GM12864 (cell line): Measurements from ENCODE around the gene CLEC4D.

ENCODE experiments used
- DNase-seq: peaks from one replicate; pipeline ENCODE4 v3.0.0-alpha.2; 2011; ENCODE audit warnings: low read depth
- H3K4me3 ChIP-seq: 2 replicates; pipeline ENCODE4 v1.5.1; 2011; ENCODE audit warnings: mild to moderate bottlenecking, low read depth, low read length, control low read depth
- TF ChIP-seq, protein P1 (sequence below): IDR thresholded peaks from 2 replicates; pipeline ENCODE4 v1.5.1; 2011; ENCODE audit warnings: low read depth, mild to moderate bottlenecking, moderate library complexity, low read length, control low read depth, inconsistent platforms; ENCODE audit errors: missing control alignments

CLEC4D gene

DNA sequence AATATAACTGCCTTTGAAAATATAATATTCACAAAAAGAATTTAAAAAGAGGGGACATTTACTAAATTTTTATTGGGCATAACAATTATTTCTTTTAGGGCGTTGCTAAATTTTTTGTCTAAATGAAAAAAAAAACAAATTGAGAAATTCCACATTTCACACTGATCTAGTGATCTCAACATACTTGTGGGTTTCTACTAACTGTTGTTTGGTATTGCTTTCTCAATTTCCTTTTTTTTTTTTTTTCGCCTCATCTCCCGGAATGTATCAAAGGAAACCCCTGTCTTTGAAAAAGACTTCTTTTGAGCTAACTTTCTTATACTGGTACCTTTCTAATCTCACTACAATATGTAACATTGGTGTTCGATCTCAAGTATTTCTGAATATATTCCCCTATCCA lies at the start of gene CLEC4D:
Gene CLEC4D, plus strand, starts transcription at position 248 of the 400 bp plus-strand sequence. CDS start 230 bp downstream, outside the sequence.
- DNase-seq = no peak
- no peak within 1 kb of the TSS for H3K4me3 ChIP-seq
- TF ChIP-seq, protein P1, sequence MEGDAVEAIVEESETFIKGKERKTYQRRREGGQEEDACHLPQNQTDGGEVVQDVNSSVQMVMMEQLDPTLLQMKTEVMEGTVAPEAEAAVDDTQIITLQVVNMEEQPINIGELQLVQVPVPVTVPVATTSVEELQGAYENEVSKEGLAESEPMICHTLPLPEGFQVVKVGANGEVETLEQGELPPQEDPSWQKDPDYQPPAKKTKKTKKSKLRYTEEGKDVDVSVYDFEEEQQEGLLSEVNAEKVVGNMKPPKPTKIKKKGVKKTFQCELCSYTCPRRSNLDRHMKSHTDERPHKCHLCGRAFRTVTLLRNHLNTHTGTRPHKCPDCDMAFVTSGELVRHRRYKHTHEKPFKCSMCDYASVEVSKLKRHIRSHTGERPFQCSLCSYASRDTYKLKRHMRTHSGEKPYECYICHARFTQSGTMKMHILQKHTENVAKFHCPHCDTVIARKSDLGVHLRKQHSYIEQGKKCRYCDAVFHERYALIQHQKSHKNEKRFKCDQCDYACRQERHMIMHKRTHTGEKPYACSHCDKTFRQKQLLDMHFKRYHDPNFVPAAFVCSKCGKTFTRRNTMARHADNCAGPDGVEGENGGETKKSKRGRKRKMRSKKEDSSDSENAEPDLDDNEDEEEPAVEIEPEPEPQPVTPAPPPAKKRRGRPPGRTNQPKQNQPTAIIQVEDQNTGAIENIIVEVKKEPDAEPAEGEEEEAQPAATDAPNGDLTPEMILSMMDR = no peak

GRCh38 chr12:8465301-8465996 lies 47.9 kb upstream of the CLEC4D start:
- TF ChIP-seq, protein P1 = no peak
- DNase-seq = no peak

GRCh38 chr12:8466241-8466640 lies 47.1 kb upstream of the CLEC4D start:
- TF ChIP-seq, protein P1 = no peak
- no peak overlapping the region for H3K4me3 ChIP-seq
- DNase-seq = no peak

More at GRCh38 chr12:8465301-8465996, 47.9 kb upstream of the CLEC4D start:
- H3K4me3 ChIP-seq = no peak overlapping the region

DNA sequence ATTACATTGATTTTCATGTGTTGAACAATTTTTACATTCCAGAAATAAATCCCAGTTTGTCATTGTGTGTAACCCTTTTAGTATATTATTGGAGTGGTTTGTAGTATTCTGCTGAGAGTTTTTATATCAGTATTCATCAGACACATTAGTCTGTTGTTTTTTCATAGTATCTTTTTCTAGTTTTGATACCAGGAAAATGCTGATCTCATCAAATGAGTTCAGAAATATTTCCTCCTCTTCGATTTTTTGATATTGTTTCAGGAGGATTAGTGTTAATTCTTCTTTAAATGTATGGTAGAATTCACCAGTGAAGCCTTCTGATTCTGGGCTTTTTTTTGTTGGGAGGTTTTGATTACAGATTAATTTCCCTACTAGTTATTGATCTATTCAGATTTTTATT lies 42.2 kb upstream of the CLEC4D start:
- DNase-seq = no peak
- no peak overlapping the region for H3K4me3 ChIP-seq
- TF ChIP-seq, protein P1 = no peak

DNA sequence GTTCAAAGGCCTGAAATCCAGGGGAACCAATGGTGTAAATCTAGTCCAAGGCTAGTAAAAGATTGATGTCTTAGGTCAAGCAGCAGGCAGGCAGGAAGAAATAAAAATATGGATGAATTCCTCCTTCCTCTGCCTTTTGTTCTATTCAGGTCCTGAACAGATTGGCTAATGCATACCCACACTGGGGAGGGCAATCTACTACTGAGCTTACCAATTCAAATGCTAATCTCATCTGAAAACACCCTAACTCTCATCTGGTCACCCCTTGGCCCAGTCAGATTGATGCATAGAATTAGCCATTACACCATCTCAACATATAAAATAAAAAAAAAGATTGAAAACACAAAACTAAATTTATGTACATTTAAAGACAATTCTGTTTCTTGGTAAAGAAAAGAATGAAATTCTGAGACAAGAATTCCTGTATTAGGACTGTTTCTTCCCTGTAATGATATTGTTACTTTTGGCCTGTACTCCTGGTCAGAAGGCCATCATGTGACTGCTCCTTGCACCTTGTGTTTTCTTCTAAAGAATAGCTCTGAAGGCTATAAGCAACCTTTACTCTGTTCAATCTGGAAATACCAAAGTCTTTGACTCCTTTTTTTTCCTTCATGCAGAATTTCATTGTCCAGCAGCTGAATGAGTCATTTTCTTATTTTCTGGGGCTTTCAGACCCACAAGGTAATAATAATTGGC lies 37.6 kb upstream of the CLEC4D start:
- no peak overlapping the region for H3K4me3 ChIP-seq
- TF ChIP-seq, protein P1 = no peak
- no peak for DNase-seq

DNA sequence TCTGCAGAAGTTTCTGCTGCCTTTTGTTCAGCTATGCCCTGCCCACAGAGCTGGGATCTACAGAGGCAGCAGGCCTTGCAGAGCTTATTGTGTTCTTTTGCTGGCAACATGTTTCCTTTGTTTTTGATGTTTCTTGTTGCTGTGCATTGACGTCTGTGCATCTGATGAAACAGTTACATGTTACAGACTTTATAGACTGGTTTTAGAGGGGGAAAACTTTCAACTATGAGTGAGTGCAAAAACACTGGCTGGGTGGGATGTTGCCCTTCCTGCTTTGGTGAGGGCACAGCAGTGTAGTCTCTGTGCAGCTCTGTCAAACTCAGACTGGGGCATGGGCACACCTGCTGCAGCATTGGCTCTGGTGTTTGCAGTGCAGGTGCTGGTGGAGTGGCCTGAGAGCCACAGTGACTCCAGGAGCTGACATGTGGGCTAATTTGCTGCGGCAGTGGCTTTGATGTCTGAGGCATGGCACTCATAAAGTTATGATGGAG lies 30.7 kb upstream of the CLEC4D start:
- no peak overlapping the region for H3K4me3 ChIP-seq
- no peak for DNase-seq
- TF ChIP-seq, protein P1 = no peak
